H1 (cell line): ENCODE data around the gene TARP.

ENCODE experiments used
- CHD7 ChIP-seq: fragments of 300-600 bp; sonication (generic); IDR thresholded peaks from 2 replicates; pipeline ENCODE4 v1.7.1; 2012; ENCODE audit warnings: low read length, moderate library complexity, mild to moderate bottlenecking, inconsistent platforms; ENCODE audit not compliant: insufficient replicate concordance
- NANOG ChIP-seq: IDR thresholded peaks from 2 replicates; pipeline ENCODE4 v1.6.1; 2011; ENCODE audit warnings: low read length, low read depth, mild to moderate bottlenecking, inconsistent platforms; ENCODE audit not compliant: insufficient read depth, poor library complexity, severe bottlenecking
- TF ChIP-seq, protein P1 (sequence below): IDR thresholded peaks from 2 replicates; pipeline ENCODE4 v1.6.1; 2011; ENCODE audit warnings: low read length, improper control_type of control experiment

TARP gene

GRCh38 chr7:38220452-38220851 is 53.0 kb downstream of the TARP start (continued):
- no peak for TF ChIP-seq CHD7
- TF ChIP-seq, protein P1, sequence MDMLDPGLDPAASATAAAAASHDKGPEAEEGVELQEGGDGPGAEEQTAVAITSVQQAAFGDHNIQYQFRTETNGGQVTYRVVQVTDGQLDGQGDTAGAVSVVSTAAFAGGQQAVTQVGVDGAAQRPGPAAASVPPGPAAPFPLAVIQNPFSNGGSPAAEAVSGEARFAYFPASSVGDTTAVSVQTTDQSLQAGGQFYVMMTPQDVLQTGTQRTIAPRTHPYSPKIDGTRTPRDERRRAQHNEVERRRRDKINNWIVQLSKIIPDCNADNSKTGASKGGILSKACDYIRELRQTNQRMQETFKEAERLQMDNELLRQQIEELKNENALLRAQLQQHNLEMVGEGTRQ = no peak
- no peak for TF ChIP-seq NANOG
- TF ChIP-seq, all 59 proteins: peak for 0
